ENCODE results near the gene KCMF1. TPM values are rescaled to one million over a fixed set of nuclear protein-coding genes. Genes with fewer than 3 reads are reported as not detected.
A peak's percentile ranks its signal among the peaks of the same experiment; 100 is the strongest.

KCMF1 gene
- total RNA-seq, 1 donor from 2014 or later, result 29.7 TPM

- Histone ChIP-seq H3K4me1 (peaks cover 21% of the 10 kb centered on the region), H3K36me3 (peaks cover 0 to 7% of the 10 kb centered on the region in 2 donors), H3K27ac (no peak overlapping the region), H3K4me3 (no peak overlapping the region), H3K27me3 (no peaks in the 10 kb centered on the region), H3K9me3 (no peaks in the 10 kb centered on the region)
- DNase-seq (ENCODE audit: extremely low spot score in 2 of 2), result no peak
- intact Hi-C loops (cut with DNase I), result no loop called here
- TF ChIP-seq POLR2AphosphoS5 (IDR thresholded peaks at IDR 0.05; ENCODE audit: insufficient read depth in 1 of 2, low read depth in 1 of 2), result no peak
- TF ChIP-seq CTCF (IDR thresholded peaks at IDR 0.05), result no peak
- TF ChIP-seq POLR2A (IDR thresholded peaks at IDR 0.05), result no peak
These were observed 6.4 kb upstream of the KCMF1 start for GRCh38 chr2:84964406-84965191.

GRCh38 chr2:84965192-84965516, 5.8 kb upstream of the KCMF1 start:
- Histone ChIP-seq H3K4me1 (peaks cover 22% of the 10 kb centered on the region), H3K27me3 (no peaks in the 10 kb centered on the region)
- TF ChIP-seq CTCF (IDR thresholded peaks at IDR 0.05) (no peak), POLR2AphosphoS5 (IDR thresholded peaks at IDR 0.05; ENCODE audit: insufficient read depth in 1 of 2, low read depth in 1 of 2) (no peak), POLR2A (IDR thresholded peaks at IDR 0.05) (no peak)

DNA sequence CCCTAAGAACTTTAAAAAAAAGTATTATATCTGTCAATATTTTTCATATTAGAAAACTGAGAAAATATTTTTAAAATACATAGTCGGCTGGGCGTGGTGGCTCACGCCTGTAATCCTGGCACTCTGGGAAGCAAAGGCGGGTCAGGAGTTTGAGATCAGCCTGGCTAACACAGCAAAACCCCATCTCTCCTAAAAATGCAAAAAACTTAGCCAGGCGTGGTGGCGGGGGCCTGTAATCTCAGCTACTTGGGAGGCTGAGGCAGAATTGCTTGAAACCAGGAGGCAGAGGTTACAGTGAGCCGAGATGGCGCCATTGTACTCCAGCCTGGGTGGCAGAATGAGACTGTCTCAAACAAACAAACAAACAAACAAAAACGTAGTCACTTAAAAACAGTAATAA, 5.1 kb upstream of the KCMF1 start:
- DNase-seq (ENCODE audit: extremely low spot score in 2 of 2), result no peak
- intact Hi-C loops (cut with DNase I), result no loop called here
- H3K27ac ChIP-seq, result no peak overlapping the region

More at GRCh38 chr2:84965192-84965516, 5.8 kb upstream of the KCMF1 start:
- Histone ChIP-seq H3K36me3 (peaks cover 0 to 7% of the 10 kb centered on the region in 2 donors), H3K9me3 (no peaks in the 10 kb centered on the region), H3K4me3 (no peak overlapping the region), H3K27ac (no peak overlapping the region)
- no peak for DNase-seq (ENCODE audit: extremely low spot score in 2 of 2)
- intact Hi-C loops (cut with DNase I), result no loop called here

GRCh38 chr2:84966731-84967130, 4.2 kb upstream of the KCMF1 start:
- peaks cover 0 to 7% of the 10 kb centered on the region in 2 donors for H3K36me3 ChIP-seq
- TF ChIP-seq POLR2AphosphoS5 (IDR thresholded peaks at IDR 0.05; ENCODE audit: insufficient read depth in 1 of 2, low read depth in 1 of 2) (no peak), POLR2A (IDR thresholded peaks at IDR 0.05) (no peak), CTCF (IDR thresholded peaks at IDR 0.05) (no peak)
- H3K27ac ChIP-seq, result no peak overlapping the region
- H3K27me3 ChIP-seq, result no peaks in the 10 kb centered on the region
- no peak for DNase-seq (ENCODE audit: extremely low spot score in 2 of 2)
- intact Hi-C loops (cut with DNase I), result no loop called here
- H3K4me3 ChIP-seq, result no peak overlapping the region
- H3K9me3 ChIP-seq, result no peaks in the 10 kb centered on the region
- H3K4me1 ChIP-seq, result peaks cover 22% of the 10 kb centered on the region

More for the DNA sequence above, 5.1 kb upstream of the KCMF1 start:
- Histone ChIP-seq H3K4me3 (no peak overlapping the region), H3K36me3 (peaks cover 0 to 7% of the 10 kb centered on the region in 2 donors), H3K27me3 (no peaks in the 10 kb centered on the region), H3K9me3 (no peaks in the 10 kb centered on the region), H3K4me1 (peaks cover 22% of the 10 kb centered on the region)
- TF ChIP-seq POLR2A (IDR thresholded peaks at IDR 0.05) (no peak), POLR2AphosphoS5 (IDR thresholded peaks at IDR 0.05; ENCODE audit: insufficient read depth in 1 of 2, low read depth in 1 of 2) (no peak), CTCF (IDR thresholded peaks at IDR 0.05) (no peak)

GRCh38 chr2:84969511-84970209, 1.3 kb upstream of the KCMF1 start:
- Histone ChIP-seq H3K36me3 (peaks cover 0 to 7% of the 10 kb centered on the region in 2 donors), H3K9me3 (no peaks in the 10 kb centered on the region), H3K27ac (peak overlapping the region; percentile 87), H3K4me3 (peak overlapping the region; percentile 66 to 98), H3K4me1 (peaks cover 46% of the 10 kb centered on the region), H3K27me3 (no peaks in the 10 kb centered on the region)
- intact Hi-C loops (cut with DNase I), result no loop called here
- TF ChIP-seq CTCF (IDR thresholded peaks at IDR 0.05) (no peak), POLR2AphosphoS5 (IDR thresholded peaks at IDR 0.05; ENCODE audit: insufficient read depth in 1 of 2, low read depth in 1 of 2) (no peak), POLR2A (IDR thresholded peaks at IDR 0.05) (no peak)
- no peak for DNase-seq (ENCODE audit: extremely low spot score in 2 of 2)
